H9 (cell line): ENCODE data around the gene RIPK4. TPM values are rescaled to one million over a fixed set of nuclear protein-coding genes. Genes with fewer than 3 reads are reported as not detected.

ENCODE experiments used
- DNase-seq: peaks from one replicate; pipeline ENCODE4 v3.0.0-alpha.2; 2017
- H2AFZ ChIP-seq: one replicate; pipeline ENCODE4 v1.6.1; 2013; ENCODE audit warnings: mild to moderate bottlenecking, low read length, control low read depth, moderate library complexity
- H2AK5ac ChIP-seq: 2 replicates; pipeline ENCODE4 v1.6.1; 2013; ENCODE audit warnings: low read length, control low read depth, mixed read lengths; ENCODE audit not compliant: insufficient read length
- H2BK120ac ChIP-seq: one replicate; pipeline ENCODE4 v1.6.1; 2013; ENCODE audit warnings: low read depth, mild to moderate bottlenecking, low read length, control low read depth, inconsistent platforms; ENCODE audit not compliant: poor library complexity, severe bottlenecking
- H2BK12ac ChIP-seq: 2 replicates; pipeline ENCODE4 v1.6.1; 2013; ENCODE audit warnings: low read length, control low read depth, mixed read lengths, low read depth; ENCODE audit not compliant: insufficient read length
- H2BK15ac ChIP-seq: 2 replicates; pipeline ENCODE4 v1.6.1; 2013; ENCODE audit warnings: low read depth, low read length, control low read depth
- H2BK20ac ChIP-seq: one replicate; pipeline ENCODE4 v1.6.1; 2013; ENCODE audit warnings: low read depth, mild to moderate bottlenecking, low read length, control low read depth, inconsistent platforms; ENCODE audit not compliant: poor library complexity, severe bottlenecking
- H2BK5ac ChIP-seq: 2 replicates; pipeline ENCODE4 v1.6.1; 2013; ENCODE audit warnings: low read length, control low read depth, mixed read lengths; ENCODE audit not compliant: insufficient read length
- H3K14ac ChIP-seq: 2 replicates; pipeline ENCODE4 v1.6.1; 2013; ENCODE audit warnings: low read length, control low read depth; ENCODE audit not compliant: insufficient read depth
- H3K18ac ChIP-seq: 2 replicates; pipeline ENCODE4 v1.6.1; 2013; ENCODE audit warnings: low read depth, mild to moderate bottlenecking, mixed read lengths, low read length, control low read depth; ENCODE audit not compliant: insufficient read length
- H3K23ac ChIP-seq: 2 replicates; pipeline ENCODE4 v1.6.1; 2013; ENCODE audit warnings: low read length, control low read depth, mixed read lengths, low read depth; ENCODE audit not compliant: insufficient read length
- H3K23me2 ChIP-seq: 2 replicates; pipeline ENCODE4 v1.6.1; 2013; ENCODE audit warnings: low read depth, mild to moderate bottlenecking, mixed read lengths, low read length, control low read depth; ENCODE audit not compliant: insufficient read length, poor library complexity, severe bottlenecking
- H3K27ac ChIP-seq: 2 replicates; pipeline ENCODE4 v1.5.1; 2013; ENCODE audit warnings: low read length, control low read depth, mixed read lengths, low read depth; ENCODE audit not compliant: insufficient read length
- H3K27me3 ChIP-seq: 2 replicates; pipeline ENCODE4 v1.6.1; 2013; ENCODE audit warnings: low read length, control low read depth, inconsistent platforms; ENCODE audit not compliant: insufficient read depth
- H3K4ac ChIP-seq: 2 replicates; pipeline ENCODE4 v1.6.1; 2013; ENCODE audit warnings: low read depth, mild to moderate bottlenecking, control low read depth, inconsistent platforms, low read length, moderate library complexity
- H3K4me1 ChIP-seq: 2 replicates; pipeline ENCODE4 v1.6.1; 2013; ENCODE audit warnings: low read length, control low read depth, inconsistent platforms; ENCODE audit not compliant: insufficient read depth
- H3K4me2 ChIP-seq: 2 replicates; pipeline ENCODE4 v1.6.1; 2013; ENCODE audit warnings: low read length, control low read depth, mixed read lengths; ENCODE audit not compliant: insufficient read length, insufficient read depth
- H3K56ac ChIP-seq: 2 replicates; pipeline ENCODE4 v1.6.1; 2013; ENCODE audit warnings: low read depth, mild to moderate bottlenecking, mixed read lengths, low read length, control low read depth; ENCODE audit not compliant: insufficient read length
- H3K79me1 ChIP-seq: 2 replicates; pipeline ENCODE4 v1.6.1; 2013; ENCODE audit warnings: low read depth, mild to moderate bottlenecking, moderate library complexity, low read length, control low read depth, inconsistent platforms; ENCODE audit not compliant: insufficient read depth, poor library complexity, severe bottlenecking
- H3K79me2 ChIP-seq: 2 replicates; pipeline ENCODE4 v1.6.1; 2013; ENCODE audit warnings: low read length, control low read depth, inconsistent platforms; ENCODE audit not compliant: insufficient read depth
- H3K9ac ChIP-seq: 2 replicates; pipeline ENCODE4 v1.6.1; 2013; ENCODE audit warnings: low read length, control low read depth, mixed read lengths; ENCODE audit not compliant: insufficient read length; ENCODE audit errors: extremely low read depth
- H3K9me3 ChIP-seq: one replicate; pipeline ENCODE4 v1.6.1; 2013; ENCODE audit warnings: low read depth, low read length, inconsistent platforms; ENCODE audit not compliant: control insufficient read depth
- H3T11ph ChIP-seq: one replicate; pipeline ENCODE4 v1.6.1; 2013; ENCODE audit warnings: mild to moderate bottlenecking, low read length, control low read depth, inconsistent platforms
- H4K20me1 ChIP-seq: one replicate; pipeline ENCODE4 v1.6.1; 2013; ENCODE audit not compliant: control insufficient read depth, insufficient read length, insufficient read depth
- H4K5ac ChIP-seq: 2 replicates; pipeline ENCODE4 v1.6.1; 2013; ENCODE audit warnings: low read depth, mild to moderate bottlenecking, mixed read lengths, low read length, control low read depth; ENCODE audit not compliant: insufficient read length
- H4K8ac ChIP-seq: replicated peaks from 2 replicates; pipeline ENCODE4 v1.6.1; 2013; ENCODE audit warnings: low read length, control low read depth, mixed read lengths, low read depth; ENCODE audit not compliant: insufficient read length
- H4K91ac ChIP-seq: 2 replicates; pipeline ENCODE4 v1.6.1; 2013; ENCODE audit warnings: low read depth, mild to moderate bottlenecking, moderate library complexity, mixed read lengths, low read length, control low read depth; ENCODE audit not compliant: insufficient read length
- H3K27ac Mint-ChIP-seq, 3 experiments: 2 replicates in 2 of 3; 3 replicates in 1 of 3; pipeline ENCODE4 v1.8.0; 2020 to 2021; ENCODE audit warnings: mixed read lengths in 3 of 3, mild to moderate bottlenecking in 1 of 3, moderate library complexity in 1 of 3
- H3K27me3 Mint-ChIP-seq: 2 replicates; pipeline ENCODE4 v1.8.0; 2021; ENCODE audit warnings: low read depth, mild to moderate bottlenecking, moderate library complexity, mixed read lengths
- H3K36me3 Mint-ChIP-seq, 3 experiments: 2 replicates in 2 of 3; 3 replicates in 1 of 3; pipeline ENCODE4 v1.8.0; 2020 to 2021; ENCODE audit warnings: low read depth in 3 of 3, mixed read lengths in 3 of 3; ENCODE audit not compliant: insufficient read depth in 1 of 3
- H3K4me1 Mint-ChIP-seq, 2 experiments: 2 replicates each; pipeline ENCODE4 v1.8.0; 2020; ENCODE audit warnings: mixed read lengths in 2 of 2
- H3K4me3 Mint-ChIP-seq, 2 experiments: 2 replicates in 1 of 2; 3 replicates in 1 of 2; pipeline ENCODE4 v1.8.0; 2020 to 2021; ENCODE audit warnings: mild to moderate bottlenecking in 2 of 2, mixed read lengths in 2 of 2, moderate library complexity in 1 of 2
- H3K9me3 Mint-ChIP-seq, 2 experiments: 2 replicates in 1 of 2; 3 replicates in 1 of 2; pipeline ENCODE4 v1.8.0; 2020; ENCODE audit warnings: mild to moderate bottlenecking in 2 of 2, mixed read lengths in 2 of 2, moderate library complexity in 1 of 2
- CTCF ChIP-seq: fragments of 200-600 bp; sonication (generic); conservative IDR thresholded peaks from 3 replicates; pipeline ENCODE4 v1.8.0; 2021; ENCODE audit warnings: antibody characterized with exemption, mild to moderate bottlenecking
- total RNA-seq: library from RNA; stranded (reverse); gene quantifications from 2 replicates; pipeline ENCODE4 v1.2.1, GENCODE V29; 2021

Gene RIPK4
- total RNA-seq, 1 experiment from 2014 or later = 2.9 TPM

GRCh38 chr21:41707960-41708330 is 58.9 kb downstream of the RIPK4 start:
- Histone ChIP-seq H3K79me2 (no peaks in the 10 kb centered on the region), H3K79me1 (no peaks in the 10 kb centered on the region), H2BK15ac (no peak overlapping the region), H3K4ac (no peak overlapping the region), H2BK5ac (no peak overlapping the region), H3K27me3 (peaks cover 2% of the 10 kb centered on the region; the same call in 1 of the 2 replicates), H3K56ac (no peak overlapping the region), H3K27ac (no peak overlapping the region), H2AK5ac (no peak overlapping the region), H3K4me2 (no peak overlapping the region), H4K5ac (no peak overlapping the region), H3K9ac (no peak overlapping the region), H4K91ac (no peak overlapping the region), H3T11ph (no peak overlapping the region), H3K9me3 (no peaks in the 10 kb centered on the region), H4K20me1 (no peaks in the 10 kb centered on the region), H3K14ac (0 out of 2 replicates have a peak overlapping the region, but pooled peaks have one; percentile 12), H3K23me2 (peaks cover 3% of the 10 kb centered on the region), H2AFZ (no peak overlapping the region), H3K4me1 (peaks cover 5% of the 10 kb centered on the region; the same call in 1 of the 2 replicates), H3K18ac (no peak overlapping the region), H4K8ac (no peak overlapping the region), H2BK20ac (no peak overlapping the region), H3K23ac (no peak overlapping the region), H2BK120ac (no peak overlapping the region), H2BK12ac (no peak overlapping the region)
- Mint-ChIP-seq H3K27ac (no peak overlapping the region), H3K9me3 (peaks cover 0 to 7% of the 10 kb centered on the region in 2 experiments; a peak in 3 of 5 replicates), H3K27me3 (peaks cover 4% of the 10 kb centered on the region), H3K4me1 (peaks cover 31 to 38% of the 10 kb centered on the region in 2 experiments), H3K36me3 (peaks cover 0 to 4% (median 0%) of the 10 kb centered on the region in 3 experiments; a peak in 3 of 7 replicates), H3K4me3 (no peak overlapping the region)
- no peak for TF ChIP-seq CTCF
- DNase-seq = no peak
